ENCODE data around the gene RRN3. TPM values are rescaled to one million over a fixed set of nuclear protein-coding genes. Genes with fewer than 3 reads are reported as not detected.
"Not testable (repeated sequence)": the region's sequence is repeated elsewhere in the genome, so short reads cannot be mapped to it uniquely, and the experiment has no call there.

RRN3 gene
- total and polyA plus RNA-seq, 3 donors from 2014 or later, result 31.0 to 50.1 (median 44.3) TPM

DNA sequence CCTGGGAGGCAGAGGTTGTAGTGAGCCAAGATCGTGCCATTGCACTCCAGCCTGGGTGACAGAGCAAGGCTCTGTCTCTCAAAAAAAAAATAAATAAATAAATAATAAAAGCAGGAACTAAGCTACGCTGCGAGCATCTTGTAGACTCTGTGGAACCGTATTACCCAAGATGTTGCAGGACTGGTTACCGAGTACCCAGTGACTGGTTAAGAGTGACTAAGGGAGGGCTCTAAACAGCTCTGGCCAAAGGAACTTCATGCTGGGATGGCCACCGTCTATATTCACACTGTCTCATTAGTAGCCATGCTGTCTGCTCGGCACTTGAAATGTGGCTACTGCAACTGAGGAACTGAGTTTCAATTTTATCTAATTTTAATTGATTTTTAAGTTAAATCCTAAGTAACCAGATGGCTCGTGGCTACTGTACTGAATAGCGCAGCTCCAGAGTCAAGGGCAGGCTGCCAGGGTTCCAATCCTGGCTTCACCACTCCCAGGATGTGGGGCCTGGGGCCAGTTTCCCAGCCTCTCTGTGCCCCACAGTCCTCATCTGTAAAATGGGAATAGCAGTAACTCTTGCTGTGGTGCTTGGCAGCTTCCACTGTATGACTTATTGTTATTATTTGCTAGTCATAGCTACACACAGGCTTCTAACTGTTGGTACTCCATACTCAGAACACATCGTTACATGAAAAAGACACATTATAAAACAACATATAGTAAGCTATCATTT lies 41.2 kb downstream of the RRN3 start:
- no peaks in the 10 kb centered on the region for H3K9me3 ChIP-seq
- 81 to 83% methylated on average over 10 of the region's 10 CpGs for WGBS, 2 donors
- TF ChIP-seq, protein P1, sequence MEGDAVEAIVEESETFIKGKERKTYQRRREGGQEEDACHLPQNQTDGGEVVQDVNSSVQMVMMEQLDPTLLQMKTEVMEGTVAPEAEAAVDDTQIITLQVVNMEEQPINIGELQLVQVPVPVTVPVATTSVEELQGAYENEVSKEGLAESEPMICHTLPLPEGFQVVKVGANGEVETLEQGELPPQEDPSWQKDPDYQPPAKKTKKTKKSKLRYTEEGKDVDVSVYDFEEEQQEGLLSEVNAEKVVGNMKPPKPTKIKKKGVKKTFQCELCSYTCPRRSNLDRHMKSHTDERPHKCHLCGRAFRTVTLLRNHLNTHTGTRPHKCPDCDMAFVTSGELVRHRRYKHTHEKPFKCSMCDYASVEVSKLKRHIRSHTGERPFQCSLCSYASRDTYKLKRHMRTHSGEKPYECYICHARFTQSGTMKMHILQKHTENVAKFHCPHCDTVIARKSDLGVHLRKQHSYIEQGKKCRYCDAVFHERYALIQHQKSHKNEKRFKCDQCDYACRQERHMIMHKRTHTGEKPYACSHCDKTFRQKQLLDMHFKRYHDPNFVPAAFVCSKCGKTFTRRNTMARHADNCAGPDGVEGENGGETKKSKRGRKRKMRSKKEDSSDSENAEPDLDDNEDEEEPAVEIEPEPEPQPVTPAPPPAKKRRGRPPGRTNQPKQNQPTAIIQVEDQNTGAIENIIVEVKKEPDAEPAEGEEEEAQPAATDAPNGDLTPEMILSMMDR (IDR thresholded peaks at IDR 0.05), result no peak
- no peak for TF ChIP-seq POLR2A (IDR thresholded peaks at IDR 0.05)
- no peaks in the 10 kb centered on the region for H3K4me1 ChIP-seq
- no peak overlapping the region for H3K27ac ChIP-seq
- H3K27me3 ChIP-seq, result no peaks in the 10 kb centered on the region
- no peak overlapping the region for H3K4me3 ChIP-seq
- no peak for DNase-seq
- intact Hi-C loops (cut with DNase I; ENCODE audit: low total_unique reads), result no loop called here
- no peaks in the 10 kb centered on the region for H3K36me3 ChIP-seq (ENCODE audit: low read depth, missing control alignments)

DNA sequence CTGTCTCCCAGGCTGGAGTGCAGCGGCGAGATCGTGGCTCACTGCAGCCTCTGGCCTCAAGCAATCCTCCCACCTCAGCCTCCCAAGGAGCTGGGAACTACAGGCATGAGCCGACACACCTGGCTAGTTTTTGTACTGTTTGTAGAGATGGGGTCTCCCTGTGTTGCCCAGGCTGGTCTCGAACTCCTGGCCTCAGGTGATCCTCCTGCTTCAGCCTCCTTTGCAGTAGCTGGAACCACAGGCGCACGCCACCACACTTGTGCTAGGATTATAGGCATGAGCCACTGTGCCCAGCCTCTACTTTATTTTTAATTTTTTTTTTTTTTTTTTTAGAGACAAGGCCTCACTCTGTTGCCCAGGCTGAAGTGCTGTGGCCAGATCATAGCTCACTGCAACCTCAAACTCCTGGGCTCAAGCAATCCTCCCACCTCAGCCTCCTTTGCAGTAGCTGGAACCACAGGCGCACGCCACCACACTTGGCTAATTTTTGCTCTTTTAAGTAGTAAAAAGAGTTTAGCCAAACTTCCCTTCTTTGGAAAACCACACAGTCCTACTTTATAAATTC lies 42.6 kb downstream of the RRN3 start:
- intact Hi-C loops (cut with DNase I; ENCODE audit: low total_unique reads), result no loop called here
- no peaks in the 10 kb centered on the region for H3K4me1 ChIP-seq
- H3K4me3 ChIP-seq, result no peak overlapping the region
- H3K36me3 ChIP-seq (ENCODE audit: low read depth, missing control alignments), result no peaks in the 10 kb centered on the region
- no peaks in the 10 kb centered on the region for H3K27me3 ChIP-seq
- WGBS, 2 donors, result 96 to 97% methylated on average over 9 of the region's 9 CpGs
- no peak for TF ChIP-seq POLR2A (IDR thresholded peaks at IDR 0.05)
- TF ChIP-seq, protein P1 (IDR thresholded peaks at IDR 0.05), result no peak
- H3K27ac ChIP-seq, result no peak overlapping the region
- no peak for DNase-seq
- no peaks in the 10 kb centered on the region for H3K9me3 ChIP-seq

DNA sequence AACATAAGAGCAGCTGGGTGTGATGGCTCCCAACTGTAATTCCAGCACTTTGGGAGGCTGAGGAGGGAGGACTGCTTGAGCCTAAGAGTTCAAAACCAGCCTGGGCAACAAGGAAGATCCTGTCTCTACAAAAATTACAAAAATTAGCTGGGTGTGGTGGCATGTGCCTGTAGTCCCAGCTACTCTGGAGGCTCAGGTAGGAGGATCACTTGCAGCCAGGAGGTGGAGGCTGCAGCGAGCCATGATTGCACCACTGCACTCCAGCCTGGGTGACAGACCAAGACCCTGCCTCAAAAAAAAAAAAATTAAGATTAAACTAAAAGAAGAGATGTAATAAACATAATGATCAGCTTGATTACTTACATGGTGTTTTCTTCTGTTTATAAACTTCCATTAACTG lies 43.6 kb downstream of the RRN3 start:
- H3K36me3 ChIP-seq (ENCODE audit: low read depth, missing control alignments); H3K27me3 ChIP-seq; H3K27ac ChIP-seq; intact Hi-C loops (cut with DNase I; ENCODE audit: low total_unique reads); H3K4me3 ChIP-seq; H3K4me1 ChIP-seq; DNase-seq; H3K9me3 ChIP-seq: not testable (repeated sequence)
- 94 to 97% methylated on average over 1 of the region's 1 CpG for WGBS, 2 donors

DNA sequence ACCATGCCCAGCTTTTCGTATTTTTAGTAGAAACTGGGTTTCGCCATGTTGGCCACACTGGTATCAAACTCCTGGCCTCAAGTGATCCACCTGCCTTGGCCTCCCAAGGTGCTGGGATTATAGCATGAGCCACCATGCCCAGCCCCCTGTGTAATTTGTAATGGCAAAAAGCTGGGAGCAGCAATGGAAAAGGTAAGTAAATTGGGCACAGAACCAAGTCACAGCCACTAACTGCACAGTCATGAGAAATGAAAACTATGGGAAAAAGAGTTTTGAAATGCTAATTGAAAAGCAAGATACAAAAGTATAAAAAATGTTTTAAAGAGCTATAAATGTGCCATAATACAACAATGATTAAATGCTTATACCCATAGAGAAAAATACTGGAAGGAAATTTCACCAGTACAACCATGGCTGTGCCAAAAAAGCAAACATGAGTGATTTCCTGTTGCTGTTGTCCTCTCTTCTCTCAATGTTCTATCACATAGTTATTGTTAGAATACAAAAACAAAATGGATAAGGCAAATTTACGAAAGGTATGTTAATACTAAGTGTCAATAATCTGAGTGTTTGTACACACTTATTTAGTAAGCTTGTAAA lies 44.4 kb downstream of the RRN3 start:
- no peaks in the 10 kb centered on the region for H3K36me3 ChIP-seq (ENCODE audit: low read depth, missing control alignments)
- no peak overlapping the region for H3K4me3 ChIP-seq
- no peak for DNase-seq
- no peaks in the 10 kb centered on the region for H3K27me3 ChIP-seq
- no peaks in the 10 kb centered on the region for H3K4me1 ChIP-seq
- H3K9me3 ChIP-seq, result no peaks in the 10 kb centered on the region
- TF ChIP-seq POLR2A (IDR thresholded peaks at IDR 0.05), result no peak
- TF ChIP-seq, protein P1 (IDR thresholded peaks at IDR 0.05), result no peak
- H3K27ac ChIP-seq, result no peak overlapping the region
- intact Hi-C loops (cut with DNase I; ENCODE audit: low total_unique reads), result no loop called here
- WGBS, 2 donors, result 66 to 77% methylated on average over 3 of the region's 3 CpGs

DNA sequence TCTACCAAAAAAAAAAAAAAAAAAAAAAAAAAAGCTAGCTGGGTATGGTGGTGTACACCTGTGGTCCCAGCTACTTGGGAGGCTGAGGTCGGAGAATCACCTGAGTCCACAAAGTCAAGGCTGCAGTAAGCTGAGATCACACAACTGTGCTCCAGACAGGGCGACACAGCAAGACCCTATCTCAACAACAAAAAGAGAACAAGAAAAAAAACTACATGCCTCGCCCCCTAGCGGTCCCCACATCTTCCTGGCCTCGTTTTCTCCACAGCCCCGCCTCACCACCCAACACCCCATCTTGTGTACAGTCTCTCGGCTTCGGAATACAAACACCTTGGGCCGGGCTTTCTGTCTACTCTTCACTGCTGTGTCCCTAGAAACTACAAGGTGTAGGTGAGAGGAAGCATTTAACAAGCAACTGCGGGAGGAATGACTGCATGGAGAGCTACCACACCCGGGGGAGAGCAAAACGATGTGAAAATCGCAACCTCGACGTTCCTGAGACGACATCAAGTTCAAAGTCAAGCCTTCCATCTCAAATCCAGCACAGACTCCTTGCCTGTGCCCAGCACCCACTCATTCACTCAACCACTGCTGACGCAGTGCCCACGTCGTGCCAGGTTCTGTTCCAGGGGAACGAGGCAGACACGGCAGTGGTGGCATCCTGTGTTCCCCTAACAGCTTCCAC lies 47.2 kb downstream of the RRN3 start:
- no peaks in the 10 kb centered on the region for H3K9me3 ChIP-seq
- no peak for DNase-seq
- no peak overlapping the region for H3K27ac ChIP-seq
- no peak overlapping the region for H3K4me3 ChIP-seq
- 93 to 94% methylated on average over 19 to 21 of the region's 21 CpGs for WGBS, 2 donors
- no peaks in the 10 kb centered on the region for H3K4me1 ChIP-seq
- intact Hi-C loops (cut with DNase I; ENCODE audit: low total_unique reads), result no loop called here
- H3K36me3 ChIP-seq (ENCODE audit: low read depth, missing control alignments), result no peaks in the 10 kb centered on the region
- no peaks in the 10 kb centered on the region for H3K27me3 ChIP-seq
- no peak for TF ChIP-seq POLR2A (IDR thresholded peaks at IDR 0.05)
- TF ChIP-seq, protein P1 (IDR thresholded peaks at IDR 0.05), result no peak

DNA sequence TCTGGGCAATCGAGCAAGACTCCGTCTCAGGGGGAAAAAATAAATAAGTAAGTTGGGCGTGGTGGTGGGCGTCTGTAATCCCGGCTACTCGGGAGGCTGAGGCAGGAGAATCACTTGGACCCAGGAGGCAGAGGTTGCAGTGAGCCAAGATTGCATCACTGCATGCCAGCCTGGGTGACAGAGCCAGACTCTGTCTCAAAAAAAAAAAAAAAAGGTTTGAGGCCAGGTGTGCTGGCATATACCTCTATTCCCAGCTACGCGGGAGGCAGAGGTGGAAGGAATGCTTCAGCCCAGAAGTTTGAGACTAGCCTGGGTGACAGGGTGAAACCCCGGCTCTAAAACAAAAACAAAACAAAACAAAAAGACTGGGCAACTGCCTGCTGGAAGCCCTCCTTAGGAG lies 48.8 kb downstream of the RRN3 start:
- H3K4me3 ChIP-seq; DNase-seq; H3K27ac ChIP-seq; H3K9me3 ChIP-seq; H3K36me3 ChIP-seq (ENCODE audit: low read depth, missing control alignments); H3K4me1 ChIP-seq; H3K27me3 ChIP-seq; intact Hi-C loops (cut with DNase I; ENCODE audit: low total_unique reads): not testable (repeated sequence)
- 90 to 91% methylated on average over 9 of the region's 9 CpGs for WGBS, 2 donors
